ENCODE measurements around the gene SSBP3. TPM values are rescaled to one million over a fixed set of nuclear protein-coding genes. Genes with fewer than 3 reads are reported as not detected.

The SSBP3 gene
- total RNA-seq, 1 experiment from 2014 or later, result 15.0 TPM

GRCh38 chr1:54229281-54229891 is 176.8 kb downstream of the SSBP3 start:
- no peaks in the 10 kb centered on the region for H3F3A ChIP-seq (ENCODE audit: low read length, unreplicated experiment)
- H3K4me2 ChIP-seq (ENCODE audit: low read length), result no peak overlapping the region
- TF ChIP-seq, protein P1, sequence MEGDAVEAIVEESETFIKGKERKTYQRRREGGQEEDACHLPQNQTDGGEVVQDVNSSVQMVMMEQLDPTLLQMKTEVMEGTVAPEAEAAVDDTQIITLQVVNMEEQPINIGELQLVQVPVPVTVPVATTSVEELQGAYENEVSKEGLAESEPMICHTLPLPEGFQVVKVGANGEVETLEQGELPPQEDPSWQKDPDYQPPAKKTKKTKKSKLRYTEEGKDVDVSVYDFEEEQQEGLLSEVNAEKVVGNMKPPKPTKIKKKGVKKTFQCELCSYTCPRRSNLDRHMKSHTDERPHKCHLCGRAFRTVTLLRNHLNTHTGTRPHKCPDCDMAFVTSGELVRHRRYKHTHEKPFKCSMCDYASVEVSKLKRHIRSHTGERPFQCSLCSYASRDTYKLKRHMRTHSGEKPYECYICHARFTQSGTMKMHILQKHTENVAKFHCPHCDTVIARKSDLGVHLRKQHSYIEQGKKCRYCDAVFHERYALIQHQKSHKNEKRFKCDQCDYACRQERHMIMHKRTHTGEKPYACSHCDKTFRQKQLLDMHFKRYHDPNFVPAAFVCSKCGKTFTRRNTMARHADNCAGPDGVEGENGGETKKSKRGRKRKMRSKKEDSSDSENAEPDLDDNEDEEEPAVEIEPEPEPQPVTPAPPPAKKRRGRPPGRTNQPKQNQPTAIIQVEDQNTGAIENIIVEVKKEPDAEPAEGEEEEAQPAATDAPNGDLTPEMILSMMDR (conservative IDR thresholded peaks at IDR 0.05; ENCODE audit: low read depth, low read length), result no peak
- TF ChIP-seq EZH2phosphoT487 (IDR thresholded peaks at IDR 0.05; ENCODE audit: borderline replicate concordance, low read length) (no peak), EZH2 (IDR thresholded peaks at IDR 0.05; ENCODE audit: low read length, unreplicated experiment) (no peak)
- POLR2A ChIA-PET (ENCODE audit: unreplicated experiment), result no interaction called here
- no peaks in the 10 kb centered on the region for H4K20me1 ChIP-seq (ENCODE audit: low read length)
- H3K36me3 ChIP-seq (ENCODE audit: low read depth, low read length), result no peaks in the 10 kb centered on the region
- intact Hi-C loops (cut with micrococcal nuclease), result no loop called here
- no peaks in the 10 kb centered on the region for H3K27me3 ChIP-seq (ENCODE audit: low read length)
- no peak overlapping the region for H3K4me3 ChIP-seq (ENCODE audit: low read length)
- no TSS peak for BruUV-seq (replicated peaks)
- no peak overlapping the region for H2AFZ ChIP-seq (ENCODE audit: low read length)
- no peaks in the 10 kb centered on the region for H3K79me2 ChIP-seq (ENCODE audit: low read length)
- CTCF ChIA-PET, result no interaction called here
- H3K9me3 ChIP-seq (ENCODE audit: low read length), result no peaks in the 10 kb centered on the region
- no peaks in the 10 kb centered on the region for H3K9me2 ChIP-seq (replicated peaks; ENCODE audit: low read length)
- ATAC-seq (peak; percentile 70), DNase-seq (peak; percentile 67)
- H3K9ac ChIP-seq (ENCODE audit: low read length), result no peak overlapping the region
- peaks cover 12% of the 10 kb centered on the region; the same call in 1 of the 2 replicates for H3K4me1 ChIP-seq (ENCODE audit: insufficient read depth, low read length)
- peak overlapping the region; percentile 13; the same call in 1 of the 2 replicates for H3K27ac ChIP-seq (ENCODE audit: low read length)

DNA sequence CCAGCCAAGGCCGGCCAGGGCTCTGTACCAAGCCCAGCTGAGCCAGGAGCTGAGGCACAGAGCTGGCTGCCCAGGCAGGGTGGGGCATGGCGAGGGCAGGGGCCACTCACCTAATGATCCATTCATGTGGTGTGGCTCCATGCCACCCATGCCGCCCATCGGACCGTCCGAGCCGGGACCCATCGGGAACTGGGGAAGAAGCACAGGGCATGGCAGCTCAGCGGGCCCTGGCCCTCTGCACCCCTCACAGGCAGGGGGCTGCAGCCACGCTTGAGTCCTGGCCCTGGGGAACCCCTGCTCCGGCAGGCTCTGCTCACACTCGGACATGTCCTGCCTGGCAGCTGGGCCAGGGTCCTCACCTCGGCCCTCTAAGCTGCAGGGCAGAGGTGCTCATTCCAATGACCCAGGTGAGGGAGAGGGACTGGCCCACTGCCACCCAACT is 177.5 kb downstream of the SSBP3 start:
- Histone ChIP-seq H3K27ac (ENCODE audit: low read length) (peak overlapping the region; percentile 13; the same call in 1 of the 2 replicates), H4K20me1 (ENCODE audit: low read length) (no peaks in the 10 kb centered on the region), H3K9me2 (replicated peaks; ENCODE audit: low read length) (no peaks in the 10 kb centered on the region), H3K36me3 (ENCODE audit: low read depth, low read length) (no peaks in the 10 kb centered on the region), H3K4me2 (ENCODE audit: low read length) (no peak overlapping the region), H3K4me3 (ENCODE audit: low read length) (no peak overlapping the region), H3K27me3 (ENCODE audit: low read length) (no peaks in the 10 kb centered on the region), H3F3A (ENCODE audit: low read length, unreplicated experiment) (no peaks in the 10 kb centered on the region), H3K9ac (ENCODE audit: low read length) (no peak overlapping the region), H3K4me1 (ENCODE audit: insufficient read depth, low read length) (peaks cover 12% of the 10 kb centered on the region; the same call in 1 of the 2 replicates), H3K9me3 (ENCODE audit: low read length) (no peaks in the 10 kb centered on the region), H2AFZ (ENCODE audit: low read length) (no peak overlapping the region), H3K79me2 (ENCODE audit: low read length) (no peaks in the 10 kb centered on the region)
- intact Hi-C loops (cut with micrococcal nuclease), result no loop called here
- TF ChIP-seq EZH2phosphoT487 (IDR thresholded peaks at IDR 0.05; ENCODE audit: borderline replicate concordance, low read length), result no peak
- TF ChIP-seq, protein P1 (conservative IDR thresholded peaks at IDR 0.05; ENCODE audit: low read depth, low read length), result no peak
- no peak for TF ChIP-seq EZH2 (IDR thresholded peaks at IDR 0.05; ENCODE audit: low read length, unreplicated experiment)
- CTCF ChIA-PET, result no interaction called here
- POLR2A ChIA-PET (ENCODE audit: unreplicated experiment), result no interaction called here
- BruUV-seq (replicated peaks), result no TSS peak
- ATAC-seq, result no peak
- no peak for DNase-seq

GRCh38 chr1:54227891-54228310 is 178.3 kb downstream of the SSBP3 start:
- Histone ChIP-seq H3F3A (ENCODE audit: low read length, unreplicated experiment) (no peaks in the 10 kb centered on the region), H3K4me3 (ENCODE audit: low read length) (no peak overlapping the region), H3K9ac (ENCODE audit: low read length) (no peak overlapping the region), H3K27ac (ENCODE audit: low read length) (no peak overlapping the region), H3K27me3 (ENCODE audit: low read length) (no peaks in the 10 kb centered on the region), H3K9me3 (ENCODE audit: low read length) (no peaks in the 10 kb centered on the region), H3K36me3 (ENCODE audit: low read depth, low read length) (no peaks in the 10 kb centered on the region), H2AFZ (ENCODE audit: low read length) (no peak overlapping the region), H3K9me2 (replicated peaks; ENCODE audit: low read length) (no peaks in the 10 kb centered on the region), H3K4me2 (ENCODE audit: low read length) (no peak overlapping the region), H3K79me2 (ENCODE audit: low read length) (no peaks in the 10 kb centered on the region), H3K4me1 (ENCODE audit: insufficient read depth, low read length) (peaks cover 12% of the 10 kb centered on the region; the same call in 1 of the 2 replicates), H4K20me1 (ENCODE audit: low read length) (no peaks in the 10 kb centered on the region)
- ChIA-PET POLR2A (ENCODE audit: unreplicated experiment) (no interaction called here), CTCF (interaction anchor here (1.2 kb wide), 1 partner anchor 47 kb away, joined by 3 read pairs; no protein-coding TSS in a partner anchor)
- ATAC-seq (no peak), DNase-seq (no peak)
- intact Hi-C loops (cut with micrococcal nuclease), result no loop called here
- TF ChIP-seq, protein P1 (conservative IDR thresholded peaks at IDR 0.05; ENCODE audit: low read depth, low read length), result no peak
- TF ChIP-seq EZH2phosphoT487 (IDR thresholded peaks at IDR 0.05; ENCODE audit: borderline replicate concordance, low read length), result no peak
- no peak for TF ChIP-seq EZH2 (IDR thresholded peaks at IDR 0.05; ENCODE audit: low read length, unreplicated experiment)
- no TSS peak for BruUV-seq (replicated peaks)
